Ovary (tissue), 9 donors: ENCODE data around the gene DTX1. TPM values are rescaled to one million over a fixed set of nuclear protein-coding genes. Genes with fewer than 3 reads are reported as not detected.

Experiments used
- DNase-seq, 5 donors: peaks; one replicate each; pipeline ENCODE4 v3.0.0-alpha.2; 2019 to 2020
- H3K27ac ChIP-seq, 2 donors: fragments of 200-600 bp; one replicate each; pipeline versions ENCODE4 v1.5.1 to v1.8.0; 2019 to 2022
- H3K27me3 ChIP-seq: fragments of 200-600 bp; one replicate; pipeline ENCODE4 v1.8.0; 2022
- H3K36me3 ChIP-seq: fragments of 200-600 bp; sonication (generic); one replicate; pipeline ENCODE4 v1.5.1; 2019
- H3K4me1 ChIP-seq: one replicate; pipeline ENCODE4 v1.8.1; 2013; ENCODE audit warnings: mild to moderate bottlenecking, moderate library complexity; ENCODE audit not compliant: insufficient read depth
- H3K4me3 ChIP-seq: fragments of 200-600 bp; sonication (generic); one replicate; pipeline ENCODE4 v1.5.1; 2017
- H3K9me3 ChIP-seq, 2 donors: fragments of 200-600 bp in 1 of 2; sonication (generic) in 1 of 2; one replicate each; pipeline versions ENCODE4 v1.5.1 to v1.8.1; 2013 to 2019; ENCODE audit warnings: mild to moderate bottlenecking in 1 of 2, moderate library complexity in 1 of 2
- CTCF ChIP-seq, 3 donors: fragments of 450-650 bp in 2 of 3; fragments of 200-600 bp in 1 of 3; IDR thresholded peaks; one replicate each; pipeline versions ENCODE4 v1.5.1 to v1.8.0; 2016 to 2022; ENCODE audit warnings: antibody characterized with exemption in 3 of 3, mild to moderate bottlenecking in 1 of 3
- EP300 ChIP-seq: sonication (generic); formaldehyde crosslinking; IDR thresholded peaks from one replicate; pipeline ENCODE4 v1.6.1; 2017; ENCODE audit warnings: antibody characterized with exemption
- POLR2A ChIP-seq: fragments of 450-650 bp; IDR thresholded peaks from one replicate; pipeline ENCODE4 v1.6.1; 2017; ENCODE audit warnings: antibody characterized with exemption, mild to moderate bottlenecking, moderate library complexity
- WGBS, 3 donors: extraction: QIAGEN DNeasy Blood & Tissue Kit in 1 of 3; methylation state at CpG; one replicate each; pipeline versions ENCODE4 v1.1.5 to v1.1.7; 2013 to 2017; 5-methylcytosine and 5-hydroxymethylcytosine counted together
- intact Hi-C, 4 donors: fragments of 100-400 bp; cut with DNase I; formaldehyde crosslinking; loops; one replicate each; pipeline versions ENCODE4 v1.11.0 to v1.15.1; 2022 to 2023
- polyA plus RNA-seq, 2 donors: library from polyadenylated mRNA; stranded (reverse); fragments of 200-250 nt in 1 of 2; fragments of 350-450 nt in 1 of 2; fragmentation: Illumina TruSeq in 1 of 2; extraction: RNeasy Lipid Tissue Mini Kit (QIAGEN cat#74804) in 1 of 2; gene quantifications; one replicate each; pipeline ENCODE4 v1.2.3, GENCODE V29; 2013 to 2014
- total RNA-seq, 7 donors: library from RNA; depleted of rRNA in 2 of 7; stranded (reverse); fragments of >200 nt in 2 of 7; fragmentation: NEBNext Ultra II Directional in 3 of 7; extraction: Animal tissue kit (Norgen Biotek cat#: 25700) in 3 of 7; gene quantifications; one replicate each; pipeline versions ENCODE4 v1.1.0 to v1.2.4, GENCODE V29; 2016 to 2023
- donor health status: DM: no; HTN: no; CAD: no; lungs with moderate emphysema.
- donor health status: DM: no; HTN: no; CAD: no.
- donor health status: Bipolar disorder and iron deficiency.
- donor health status: DM: yes; HTN: yes; CAD: no.
- donor health status: DM: no; HTN: no; CAD: no.
- donor health status: DM: yes; HTN: yes; CAD: no.

The DTX1 gene
- total and polyA plus RNA-seq, 9 donors: 0.56 to 5.5 (median 1.6) TPM

DNA sequence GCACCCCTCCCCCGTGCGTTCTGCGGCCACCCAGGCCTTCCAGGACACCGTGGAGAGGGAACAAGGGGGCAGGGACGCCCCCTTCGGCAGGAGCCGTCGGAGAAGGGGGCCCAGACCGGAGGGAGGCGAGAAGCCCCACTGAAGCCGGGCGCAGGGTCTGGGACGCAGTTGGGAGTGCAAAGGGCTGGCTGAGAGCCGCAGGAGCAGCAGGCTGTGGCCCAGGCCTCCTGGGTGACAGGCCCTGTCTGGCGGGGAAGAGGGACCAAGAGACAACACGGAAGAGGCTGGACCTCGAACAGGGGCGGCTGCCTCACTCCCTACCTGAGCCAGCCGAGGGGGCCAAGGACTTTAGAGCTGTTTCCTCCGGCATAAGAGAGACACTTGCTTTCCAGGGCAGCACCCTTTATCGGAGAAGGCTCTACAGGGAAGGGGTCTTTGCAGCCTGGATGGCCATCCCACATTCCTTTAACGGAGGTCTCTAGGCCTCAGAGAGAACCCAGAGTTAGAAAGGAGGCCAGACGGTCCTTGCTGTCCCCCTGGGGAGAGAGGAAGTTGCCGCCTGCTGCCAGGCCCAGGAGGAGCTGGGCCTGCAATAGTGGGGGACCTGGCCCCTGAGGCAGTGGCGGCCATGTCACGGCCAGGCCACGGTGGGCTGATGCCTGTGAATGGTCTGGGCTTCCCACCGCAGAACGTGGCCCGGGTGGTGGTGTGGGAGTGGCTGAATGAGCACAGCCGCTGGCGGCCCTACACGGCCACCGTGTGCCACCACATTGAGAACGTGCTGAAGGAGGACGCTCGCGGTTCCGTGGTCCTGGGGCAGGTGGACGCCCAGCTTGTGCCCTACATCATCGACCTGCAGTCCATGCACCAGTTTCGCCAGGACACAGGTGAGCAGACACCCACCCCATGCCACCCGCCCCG lies 1.3 kb downstream of the DTX1 start:
- Histone ChIP-seq H3K27ac (no peak overlapping the region), H3K27me3 (no peaks in the 10 kb centered on the region), H3K9me3 (no peaks in the 10 kb centered on the region), H3K4me1 (peaks cover 2% of the 10 kb centered on the region), H3K36me3 (no peaks in the 10 kb centered on the region), H3K4me3 (no peak overlapping the region)
- intact Hi-C loops: no loop called here
- DNase-seq: no peak
- 63 to 67% (median 65%) methylated on average over 43 to 44 of the region's 44 CpGs for WGBS, 3 donors
- TF ChIP-seq POLR2A (no peak), CTCF (IDR thresholded peaks at IDR 0.05) (no peak), EP300 (no peak)

- no peaks in the 10 kb centered on the region for H3K9me3 ChIP-seq
- H3K4me1 ChIP-seq: peaks cover 2% of the 10 kb centered on the region
- no peaks in the 10 kb centered on the region for H3K27me3 ChIP-seq
- no peak for DNase-seq
- intact Hi-C loops: no loop called here
- H3K27ac ChIP-seq: no peak overlapping the region
- H3K4me3 ChIP-seq: no peak overlapping the region
- 86 to 95% (median 89%) methylated on average over 1 of the region's 1 CpG for WGBS, 3 donors
- H3K36me3 ChIP-seq: no peaks in the 10 kb centered on the region
- TF ChIP-seq CTCF (IDR thresholded peaks at IDR 0.05): no peak
- no peak for TF ChIP-seq EP300
- TF ChIP-seq POLR2A: no peak
Observed at GRCh38 chr12:113058553-113058952, 2.0 kb downstream of the DTX1 start.

DNA sequence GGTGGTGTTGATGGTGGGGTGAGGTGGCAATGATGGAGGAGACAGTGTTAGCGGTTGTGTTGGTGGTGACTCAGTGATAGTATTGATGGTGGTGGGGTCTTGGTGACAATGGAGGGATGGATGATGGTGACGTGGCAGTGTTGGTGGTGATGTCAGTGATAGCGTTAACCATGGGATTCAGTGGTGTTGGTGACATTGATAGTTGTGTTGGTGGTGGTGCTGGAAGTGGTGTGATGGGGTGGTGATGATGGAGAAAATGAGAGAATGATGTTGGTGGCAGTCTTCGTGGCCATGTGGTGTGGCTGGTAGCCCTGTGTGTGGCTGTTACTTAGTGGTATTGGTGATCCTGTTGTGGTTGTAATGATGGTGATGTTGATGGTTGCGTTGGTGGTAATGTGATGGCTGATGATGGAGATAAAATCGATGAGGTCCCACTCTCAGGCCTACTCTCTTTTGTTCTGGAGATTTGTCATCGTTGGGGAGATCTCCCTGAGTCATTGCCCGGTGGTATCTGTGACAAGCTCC lies 2.6 kb downstream of the DTX1 start:
- Histone ChIP-seq H3K36me3 (no peaks in the 10 kb centered on the region), H3K4me1 (peaks cover 2% of the 10 kb centered on the region), H3K9me3 (no peaks in the 10 kb centered on the region), H3K27ac (no peak overlapping the region), H3K27me3 (no peaks in the 10 kb centered on the region), H3K4me3 (no peak overlapping the region)
- no peak for DNase-seq
- intact Hi-C loops: no loop called here
- TF ChIP-seq POLR2A (no peak), CTCF (IDR thresholded peaks at IDR 0.05) (no peak), EP300 (no peak)
- 92 to 95% (median 93%) methylated on average over 8 of the region's 8 CpGs for WGBS, 3 donors

GRCh38 chr12:113060336-113060960 lies 3.9 kb downstream of the DTX1 start:
- Histone ChIP-seq H3K9me3 (no peaks in the 10 kb centered on the region), H3K27me3 (no peaks in the 10 kb centered on the region), H3K4me1 (peaks cover 2% of the 10 kb centered on the region), H3K4me3 (no peak overlapping the region), H3K36me3 (no peaks in the 10 kb centered on the region), H3K27ac (no peak overlapping the region)
- intact Hi-C loops: loop anchor here in 1 of 4 donors (1.0 kb wide), 1 partner anchor 44 kb away; no protein-coding TSS in a partner anchor
- DNase-seq: no peak
- WGBS, 3 donors: 84 to 91% (median 85%) methylated on average over 7 of the region's 7 CpGs
- no peak for TF ChIP-seq POLR2A
- TF ChIP-seq EP300: no peak
- no peak for TF ChIP-seq CTCF (IDR thresholded peaks at IDR 0.05)
